WI38 (cell line): ENCODE measurements around the gene HOXA13.

Experiments used
- H3K4me3 ChIP-seq: 2 replicates; pipeline ENCODE4 v1.5.1; 2011; ENCODE audit warnings: low read depth, mild to moderate bottlenecking, control low read depth, low read length
- TF ChIP-seq, protein P1 (sequence below): IDR thresholded peaks from 2 replicates; pipeline ENCODE4 v1.5.1; 2012; ENCODE audit warnings: low read depth, mild to moderate bottlenecking, control low read depth, low read length

HOXA13 gene

DNA sequence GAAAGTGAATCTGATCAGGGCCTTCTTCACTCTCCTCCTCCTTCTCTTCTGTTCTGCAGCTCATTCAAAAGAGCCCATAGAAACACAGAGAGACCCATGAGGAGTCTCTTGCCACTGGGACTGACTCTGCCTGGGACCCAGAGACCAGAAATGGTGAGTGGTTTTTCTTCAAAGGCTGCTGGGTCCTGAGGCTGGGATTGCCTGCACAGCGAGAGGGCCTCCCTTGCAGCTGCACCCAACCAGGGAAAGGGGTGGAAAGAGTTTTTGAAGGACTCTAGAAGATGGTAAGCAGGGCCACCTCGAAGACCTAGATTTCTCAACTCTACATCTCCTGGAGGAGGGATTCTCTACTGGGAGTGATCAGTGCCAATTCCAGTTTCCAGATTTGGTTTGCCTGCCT is 15.5 kb upstream of the HOXA13 start:
- TF ChIP-seq, protein P1, sequence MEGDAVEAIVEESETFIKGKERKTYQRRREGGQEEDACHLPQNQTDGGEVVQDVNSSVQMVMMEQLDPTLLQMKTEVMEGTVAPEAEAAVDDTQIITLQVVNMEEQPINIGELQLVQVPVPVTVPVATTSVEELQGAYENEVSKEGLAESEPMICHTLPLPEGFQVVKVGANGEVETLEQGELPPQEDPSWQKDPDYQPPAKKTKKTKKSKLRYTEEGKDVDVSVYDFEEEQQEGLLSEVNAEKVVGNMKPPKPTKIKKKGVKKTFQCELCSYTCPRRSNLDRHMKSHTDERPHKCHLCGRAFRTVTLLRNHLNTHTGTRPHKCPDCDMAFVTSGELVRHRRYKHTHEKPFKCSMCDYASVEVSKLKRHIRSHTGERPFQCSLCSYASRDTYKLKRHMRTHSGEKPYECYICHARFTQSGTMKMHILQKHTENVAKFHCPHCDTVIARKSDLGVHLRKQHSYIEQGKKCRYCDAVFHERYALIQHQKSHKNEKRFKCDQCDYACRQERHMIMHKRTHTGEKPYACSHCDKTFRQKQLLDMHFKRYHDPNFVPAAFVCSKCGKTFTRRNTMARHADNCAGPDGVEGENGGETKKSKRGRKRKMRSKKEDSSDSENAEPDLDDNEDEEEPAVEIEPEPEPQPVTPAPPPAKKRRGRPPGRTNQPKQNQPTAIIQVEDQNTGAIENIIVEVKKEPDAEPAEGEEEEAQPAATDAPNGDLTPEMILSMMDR: no peak
- H3K4me3 ChIP-seq: no peak overlapping the region

DNA sequence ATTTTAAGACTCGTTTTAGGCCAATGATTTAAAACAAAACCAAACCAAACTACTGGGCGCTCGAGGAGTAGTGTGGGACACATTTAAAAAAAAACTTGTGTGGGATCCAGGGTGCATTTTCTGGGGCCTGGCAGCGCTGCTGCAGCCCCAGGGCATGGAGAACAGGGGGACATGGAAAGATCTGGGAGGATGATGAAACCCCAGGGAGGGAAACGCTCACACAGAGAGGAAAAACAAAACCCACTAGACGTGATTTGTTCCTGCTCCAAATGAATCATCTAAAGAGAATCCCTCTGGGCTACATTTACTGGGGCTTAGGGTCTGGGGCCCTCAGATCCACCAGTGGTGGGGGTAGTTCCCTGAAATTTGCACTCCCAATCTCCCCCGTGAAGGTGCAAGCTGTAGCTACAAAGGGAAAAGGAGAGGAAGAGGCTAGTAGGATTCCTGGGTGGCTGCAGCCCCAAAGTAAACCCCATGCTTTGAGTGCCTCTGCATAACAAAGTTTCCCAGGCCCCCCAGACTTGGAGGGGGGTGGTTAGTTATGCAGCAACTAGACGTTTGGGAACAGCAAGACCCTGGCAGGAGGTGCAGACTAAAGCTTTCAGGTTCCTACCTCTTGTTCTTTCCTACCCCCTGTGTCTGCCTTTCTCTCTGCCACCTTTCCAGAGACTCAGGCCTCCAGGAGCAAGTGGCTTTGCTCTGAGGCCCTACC is 14.5 kb upstream of the HOXA13 start:
- TF ChIP-seq, protein P1: no peak
- H3K4me3 ChIP-seq: no peak overlapping the region

DNA sequence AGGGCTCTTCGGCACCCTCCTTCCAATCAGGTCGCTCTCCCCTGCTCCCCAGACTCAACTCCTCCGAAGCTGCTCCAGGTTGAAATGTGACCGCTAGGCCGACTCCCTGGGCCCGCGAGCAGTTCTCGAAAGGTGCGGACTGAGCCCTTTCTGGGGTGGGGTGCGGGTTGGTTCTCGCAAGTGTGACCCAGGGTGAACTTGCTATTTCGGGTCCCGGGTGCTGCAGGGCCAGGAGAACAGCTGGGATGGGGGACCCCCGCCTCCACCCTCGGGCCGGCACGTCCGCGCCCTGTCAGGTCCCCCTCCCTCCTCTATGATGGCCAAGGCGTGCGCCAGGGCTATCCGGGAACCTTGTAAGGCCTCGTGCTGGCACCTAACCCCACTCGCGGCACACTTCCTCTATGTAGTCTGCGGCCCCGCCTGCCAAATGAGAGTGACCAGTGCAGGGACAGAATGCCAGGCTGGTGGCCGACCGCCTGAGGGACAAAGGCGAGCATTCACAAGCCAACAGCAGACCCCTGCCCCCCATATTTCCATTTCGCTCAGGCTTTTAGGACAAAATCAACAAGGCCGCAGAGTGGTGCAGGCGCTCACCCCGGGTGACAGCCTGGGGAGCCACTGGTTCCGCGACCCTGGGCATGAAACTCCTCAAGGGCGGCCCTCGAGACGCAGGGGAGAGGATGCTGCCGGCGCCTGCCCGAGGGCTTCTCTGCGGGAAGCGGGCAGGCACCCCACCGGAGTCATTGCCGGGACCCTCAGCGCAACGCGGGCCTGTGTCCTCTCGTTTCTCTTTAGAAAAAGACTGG is 13.7 kb upstream of the HOXA13 start:
- TF ChIP-seq, protein P1: no peak

DNA sequence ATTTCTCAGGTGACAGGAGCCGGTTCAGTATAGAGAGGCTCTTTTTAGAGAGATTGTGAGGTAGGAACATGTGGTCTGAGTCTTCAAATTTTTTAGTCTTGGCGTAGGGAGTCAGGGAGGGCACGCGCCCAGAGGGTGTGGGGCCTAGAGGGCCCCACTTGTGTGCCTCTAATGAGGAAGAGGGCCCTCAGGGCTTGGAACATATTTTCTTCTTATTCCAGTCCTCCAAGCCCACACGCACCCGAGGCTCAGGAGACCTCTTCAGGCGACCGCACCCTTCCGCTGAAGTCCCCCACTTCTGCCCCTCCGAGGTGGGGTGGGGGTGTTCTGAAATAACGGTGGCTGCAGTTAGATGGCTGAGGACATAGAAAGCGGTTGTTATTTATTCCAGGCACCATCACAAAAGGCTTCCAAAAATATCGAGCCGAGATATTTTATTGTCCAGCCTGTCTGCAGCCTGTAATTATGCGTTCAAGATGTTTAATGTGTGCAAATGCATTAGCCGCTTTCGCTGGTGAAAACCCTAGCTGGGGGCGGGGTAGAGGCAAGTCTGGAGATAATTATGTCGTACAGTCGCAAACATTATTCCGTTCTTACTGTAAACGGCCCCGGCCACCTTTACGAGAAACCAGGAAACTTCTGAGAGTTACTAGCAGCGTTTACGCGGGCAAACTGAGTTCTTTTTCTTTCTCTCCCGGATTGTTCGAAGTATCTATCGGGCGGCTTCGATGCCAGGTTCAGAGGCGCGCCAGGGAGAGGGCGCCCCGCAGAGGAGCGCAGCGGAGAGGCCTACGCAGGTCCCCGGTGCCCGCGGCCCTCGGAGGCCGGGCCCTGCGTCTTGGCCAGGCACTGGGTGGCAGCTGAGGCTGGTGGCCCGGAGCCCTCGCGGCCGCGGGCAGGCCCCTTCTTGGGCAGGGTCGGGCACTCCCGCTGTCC is 12.9 kb upstream of the HOXA13 start:
- TF ChIP-seq, protein P1: no peak
- no peak overlapping the region for H3K4me3 ChIP-seq

More for the DNA sequence above, 13.7 kb upstream of the HOXA13 start:
- no peak overlapping the region for H3K4me3 ChIP-seq

DNA sequence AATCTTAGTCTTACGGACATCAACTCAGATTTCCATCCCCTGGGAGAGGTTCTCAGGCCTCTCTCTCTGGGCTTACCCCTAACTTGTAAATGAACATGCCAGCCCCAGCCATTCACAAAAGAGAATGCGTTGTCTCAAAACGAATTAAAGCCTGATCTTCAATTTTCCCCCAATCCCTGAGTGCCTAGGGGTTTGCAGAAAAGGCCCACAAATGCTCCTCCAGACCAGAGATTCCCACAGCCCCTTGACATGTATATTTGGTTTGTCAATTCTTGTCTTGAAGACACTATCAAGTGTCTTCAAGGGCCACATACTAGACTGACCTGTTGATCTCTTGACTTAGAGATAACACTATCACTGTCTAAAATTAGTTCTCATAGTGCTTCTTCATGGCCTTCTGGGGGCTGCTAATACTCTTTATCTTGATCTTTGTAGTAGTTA is 11.9 kb upstream of the HOXA13 start:
- no peak overlapping the region for H3K4me3 ChIP-seq
- TF ChIP-seq, protein P1: no peak

DNA sequence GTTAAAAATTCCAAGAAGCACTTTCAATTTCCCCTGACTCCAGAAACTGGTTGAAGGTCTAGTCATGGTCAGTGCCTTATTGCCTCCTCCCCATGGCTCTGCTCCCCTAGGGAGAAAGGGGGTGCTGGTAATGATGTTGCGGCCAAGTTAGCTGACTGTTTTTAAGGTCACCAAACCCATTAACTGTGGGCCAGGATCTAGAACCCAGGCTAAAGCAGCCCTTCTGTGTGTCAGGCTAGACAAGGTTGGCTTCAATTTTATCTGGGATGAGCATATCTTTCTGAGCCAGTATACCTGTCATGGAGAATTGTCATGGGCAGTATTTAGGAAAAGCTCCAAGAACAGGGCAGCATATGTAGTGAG is 11.2 kb upstream of the HOXA13 start:
- H3K4me3 ChIP-seq: no peak overlapping the region
- TF ChIP-seq, protein P1: no peak
